ENCODE results near the gene BBS9.

BBS9 gene

GRCh38 chr7:33109758-33110238 lies 19.6 kb upstream of the BBS9 start:
- no peak for TF ChIP-seq CTCF (IDR thresholded peaks at IDR 0.05)

GRCh38 chr7:33111614-33112013 lies 17.8 kb upstream of the BBS9 start:
- no peak for TF ChIP-seq CTCF (IDR thresholded peaks at IDR 0.05)

DNA sequence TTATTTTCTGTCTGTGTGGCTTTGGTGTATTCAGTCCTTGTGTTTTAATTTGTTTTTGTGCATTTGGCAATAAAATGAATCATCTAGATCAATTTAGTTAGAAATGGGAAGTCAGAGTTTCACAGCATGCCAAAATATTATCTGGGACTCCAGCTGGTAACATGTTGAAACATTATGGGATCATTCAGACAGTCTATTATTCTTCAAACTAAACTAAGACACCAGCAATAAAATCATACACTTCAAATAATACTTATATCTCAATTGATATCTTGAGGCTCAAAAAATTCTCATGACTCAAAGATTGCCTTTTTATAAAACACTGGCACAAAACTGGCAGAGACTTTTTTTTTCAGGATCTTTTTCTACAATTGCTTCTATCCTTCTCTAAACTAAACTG lies 14.4 kb upstream of the BBS9 start:
- TF ChIP-seq CTCF (IDR thresholded peaks at IDR 0.05): no peak

DNA sequence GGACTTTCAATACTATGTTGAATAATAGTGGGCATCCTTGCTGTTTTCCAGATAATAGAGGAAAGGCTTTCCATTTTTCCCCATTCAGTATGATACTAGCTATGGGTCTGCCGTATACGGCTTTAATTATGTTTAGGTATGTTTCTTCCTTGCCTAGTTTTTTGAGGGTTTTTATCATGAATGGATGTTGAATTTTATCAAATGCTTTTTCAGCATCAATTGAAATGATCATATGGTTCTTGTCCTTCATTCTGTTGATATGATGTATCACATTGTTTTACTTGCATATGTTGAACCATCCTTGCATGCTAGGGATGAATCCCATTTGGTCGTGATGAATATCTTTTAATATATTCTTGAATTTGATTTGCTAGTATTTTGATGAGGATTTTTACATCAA lies 11.0 kb upstream of the BBS9 start:
- TF ChIP-seq CTCF (IDR thresholded peaks at IDR 0.05): no peak

GRCh38 chr7:33127085-33127484 lies 2.3 kb upstream of the BBS9 start:
- no peak for TF ChIP-seq CTCF (IDR thresholded peaks at IDR 0.05)

DNA sequence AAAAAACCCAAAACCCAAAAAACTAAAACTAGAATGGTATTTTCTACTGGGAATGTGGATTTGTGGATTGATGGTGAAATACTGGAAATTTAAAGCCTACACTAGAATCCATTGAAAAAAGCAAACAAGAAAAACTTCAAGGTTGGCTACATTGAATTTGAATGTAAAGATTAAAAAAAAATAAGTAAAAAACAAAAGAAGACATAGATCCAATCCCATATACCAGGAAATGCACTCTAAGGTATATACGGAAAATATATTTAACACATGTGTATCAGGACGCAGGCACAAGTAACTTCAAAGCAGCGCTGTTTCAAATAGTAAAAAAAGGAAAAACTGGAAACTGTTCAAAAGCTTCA lies 754 bp upstream of the BBS9 start:
- no peak for TF ChIP-seq CTCF (IDR thresholded peaks at IDR 0.05)

DNA sequence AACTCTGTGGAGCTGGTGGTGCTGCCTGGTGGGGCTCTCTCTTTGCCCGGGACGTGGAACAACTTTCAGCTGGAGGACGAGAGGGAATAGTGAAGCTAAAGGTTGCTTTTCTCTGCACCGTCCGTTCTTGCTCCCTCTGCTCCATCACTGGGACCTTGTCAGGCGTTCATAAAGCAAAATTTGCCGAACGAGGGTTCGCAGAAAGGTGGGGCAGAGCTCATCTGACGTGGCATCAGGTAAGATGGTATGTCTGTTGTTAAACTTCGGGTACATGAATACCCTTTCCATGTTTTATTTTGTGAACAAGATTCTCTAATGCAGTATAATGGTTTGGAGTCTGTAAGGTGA lies 416 bp downstream of the BBS9 start:
- TF ChIP-seq CTCF (IDR thresholded peaks at IDR 0.05): no peak

DNA sequence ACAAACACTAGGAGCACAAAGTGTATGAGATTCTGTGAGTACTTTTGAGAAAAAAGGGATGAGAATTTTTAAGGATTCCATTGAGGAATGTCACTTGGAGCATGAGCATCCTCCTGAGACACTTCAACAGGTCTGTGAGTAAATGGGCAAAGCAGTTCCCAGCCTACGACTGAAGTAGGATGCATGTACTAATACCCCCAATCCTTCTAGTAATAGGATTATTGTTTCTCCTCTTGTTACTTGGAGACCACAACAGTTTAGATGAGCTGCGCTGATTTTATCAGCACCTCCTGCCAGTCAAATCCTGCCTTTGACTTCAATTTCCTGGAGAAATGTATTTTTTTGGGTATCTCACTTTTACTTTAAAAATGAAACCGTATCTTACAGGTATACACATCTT lies 820 bp downstream of the BBS9 start:
- TF ChIP-seq CTCF (IDR thresholded peaks at IDR 0.05): no peak

Measured in LNCAP (cell line).